Measurements from ENCODE around the gene UST.
A peak's percentile ranks its signal among the peaks of the same experiment; 100 is the strongest.
"Not testable (repeated sequence)": the region's sequence is repeated elsewhere in the genome, so short reads cannot be mapped to it uniquely, and the experiment has no call there.

Gene UST

GRCh38 chr6:148846778-148847761, 100.2 kb downstream of the UST start:
- no peak for DNase-seq

- no peak for DNase-seq
These were observed 102.1 kb downstream of the UST start for GRCh38 chr6:148848915-148849314.

GRCh38 chr6:148849449-148849848, 102.6 kb downstream of the UST start:
- DNase-seq: not testable (repeated sequence)

- no peak for DNase-seq
These were observed 104.1 kb downstream of the UST start for GRCh38 chr6:148850964-148851363.

- peak; percentile 16 for DNase-seq
These were observed 105.1 kb downstream of the UST start for GRCh38 chr6:148851683-148852556.

- DNase-seq: no peak
These were observed 105.9 kb downstream of the UST start for GRCh38 chr6:148852688-148853087.

- not testable (repeated sequence) for DNase-seq
These were observed 106.3 kb downstream of the UST start for GRCh38 chr6:148853113-148853512.

DNA sequence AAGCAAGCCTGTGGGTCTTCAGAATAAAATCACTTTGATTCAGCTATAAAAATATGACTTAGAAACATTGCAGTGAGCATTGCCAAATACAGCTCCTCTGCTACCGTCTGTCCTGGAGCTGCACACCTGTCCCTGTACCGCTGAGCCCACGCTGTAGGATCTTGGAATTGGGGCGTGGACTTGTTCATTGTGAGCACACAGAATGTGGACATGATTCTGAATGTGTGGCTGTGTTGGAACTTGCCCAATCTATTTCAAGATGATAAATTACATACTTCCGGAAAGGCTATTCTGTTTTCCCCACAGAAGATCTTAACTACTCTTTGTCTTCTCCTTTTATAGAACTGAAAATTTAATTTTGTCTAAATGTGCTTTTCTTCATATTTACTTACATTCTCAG, 107.3 kb downstream of the UST start:
- DNase-seq: peak; percentile 60

GRCh38 chr6:148854992-148855391, 108.2 kb downstream of the UST start:
- DNase-seq: no peak

DNA sequence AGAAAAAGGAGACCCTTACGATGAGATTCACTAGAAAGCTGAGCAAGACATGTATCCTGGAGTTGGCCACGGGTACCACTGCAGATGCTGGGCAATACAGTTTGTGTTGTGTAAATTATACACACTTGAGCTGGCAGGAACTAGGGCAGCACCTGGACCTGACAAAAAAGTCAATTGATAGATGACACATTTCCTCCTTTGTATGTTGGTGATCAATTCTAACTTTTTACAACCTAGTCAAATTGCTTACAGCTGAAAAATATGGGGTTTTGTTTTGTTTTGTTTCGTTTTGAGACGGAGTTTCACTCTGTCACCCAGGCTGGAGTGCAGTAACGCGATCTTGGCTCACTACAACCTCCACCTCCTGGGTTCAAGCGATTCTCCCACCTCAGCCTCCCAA, 108.9 kb downstream of the UST start:
- DNase-seq: no peak

DNA sequence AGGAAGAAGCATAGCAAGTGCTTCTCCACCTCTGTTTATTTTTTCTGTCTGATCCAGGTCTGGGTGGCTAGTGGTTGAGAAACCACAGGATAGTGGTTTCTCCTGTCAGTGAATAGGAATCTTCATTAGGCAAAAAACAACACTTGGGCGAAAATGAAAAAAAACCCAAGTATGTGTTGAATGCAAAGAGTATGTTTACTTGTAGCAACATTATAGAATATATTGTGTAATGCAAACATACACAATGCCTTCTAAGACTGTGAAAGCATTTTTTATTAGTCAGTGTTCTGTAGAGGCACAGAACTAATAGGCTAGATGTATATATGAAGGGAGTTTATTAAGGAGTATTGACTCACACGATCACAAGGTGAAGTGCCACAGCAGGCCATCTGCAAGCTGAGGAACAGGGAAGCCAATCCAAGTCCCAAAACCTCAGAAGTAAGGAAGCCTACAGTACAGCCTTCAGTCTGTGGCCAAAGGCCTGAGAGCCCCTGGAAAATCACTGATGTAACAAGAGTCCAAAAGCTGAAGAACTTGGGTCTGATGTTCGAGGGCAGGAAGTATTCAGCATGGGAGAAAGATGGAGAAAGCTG, 111.1 kb downstream of the UST start:
- DNase-seq: no peak

GRCh38 chr6:148864132-148864531, 117.3 kb downstream of the UST start:
- not testable (repeated sequence) for DNase-seq

GRCh38 chr6:148864941-148865340, 118.1 kb downstream of the UST start:
- DNase-seq: peak; percentile 44

GRCh38 chr6:148866657-148867268, 119.9 kb downstream of the UST start:
- no peak for DNase-seq

DNA sequence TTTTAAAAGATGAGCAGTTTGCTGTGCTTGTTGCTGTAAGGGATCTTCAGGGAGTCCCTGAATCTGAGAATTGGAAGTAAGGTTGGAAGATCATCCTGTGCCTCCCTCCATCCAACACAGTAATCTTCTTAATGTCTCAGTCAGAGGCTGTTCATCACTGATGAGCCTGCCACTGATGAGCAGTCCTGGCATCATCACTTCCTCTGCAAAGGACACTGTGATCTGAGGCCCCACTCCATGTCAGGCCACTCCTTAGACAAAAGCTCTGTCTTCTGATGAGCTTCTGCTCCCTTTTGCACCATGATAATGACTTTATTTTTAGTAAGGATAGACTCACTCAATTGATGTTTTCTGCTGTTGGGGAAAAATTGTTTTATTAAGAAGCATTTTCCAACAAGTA, 121.0 kb downstream of the UST start:
- no peak for DNase-seq

GRCh38 chr6:148868314-148868713, 121.5 kb downstream of the UST start:
- no peak for DNase-seq

GRCh38 chr6:148868901-148869300, 122.1 kb downstream of the UST start:
- no peak for DNase-seq

- DNase-seq: no peak
These were observed 122.8 kb downstream of the UST start for GRCh38 chr6:148869585-148869984.

DNA sequence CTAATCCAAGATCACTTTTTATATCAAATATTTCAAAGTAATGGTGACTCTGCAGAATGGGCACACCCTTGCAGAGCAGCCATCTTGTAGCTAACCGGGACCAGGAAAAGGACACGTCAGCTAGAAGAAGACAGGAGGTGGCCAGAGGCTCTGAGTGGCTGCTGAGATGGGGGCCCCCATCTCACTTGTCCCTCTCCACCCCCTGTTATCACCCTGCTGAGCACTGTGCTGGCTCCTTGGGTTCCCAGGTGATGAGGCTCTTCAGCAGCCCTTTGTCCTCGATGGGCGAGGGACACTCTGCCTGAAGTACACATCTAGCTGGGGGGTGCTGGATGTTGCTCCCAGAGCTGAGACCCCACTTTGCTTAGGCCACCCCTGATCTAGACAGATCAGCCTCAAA, 126.3 kb downstream of the UST start:
- no peak for DNase-seq

- DNase-seq: peak; percentile 10
These were observed 127.0 kb downstream of the UST start for GRCh38 chr6:148873868-148874267.

GRCh38 chr6:148874698-148875293, 128.0 kb downstream of the UST start:
- peak; percentile 83 for DNase-seq

DNA sequence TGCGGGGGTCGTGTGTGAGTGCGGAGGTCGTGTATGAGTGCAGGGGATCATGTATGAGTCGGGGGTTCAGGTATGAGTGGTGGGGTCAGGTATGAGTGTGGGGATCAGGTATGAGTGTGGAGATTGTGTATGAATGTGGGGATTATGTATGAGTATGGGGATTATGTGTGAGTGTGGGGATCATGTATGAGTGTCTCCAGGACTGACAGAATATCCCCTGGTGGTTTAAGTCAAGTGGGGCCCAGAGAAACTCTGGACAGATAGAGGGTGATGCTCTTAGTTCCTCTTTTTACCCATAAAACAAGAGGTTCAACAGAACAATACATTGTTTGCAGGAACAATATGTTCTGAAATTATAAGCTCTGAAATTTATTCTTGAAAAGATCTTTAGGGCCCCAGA, 131.9 kb downstream of the UST start:
- DNase-seq: no peak

Data from NCI-H2171 (cell line).